WTC11 (cell line): ENCODE results near the gene SETX. TPM values are rescaled to one million over a fixed set of nuclear protein-coding genes. Genes with fewer than 3 reads are reported as not detected.

Experiments
- ATAC-seq: fragments of 200-7000 bp; cut with Tn5 transposase; 2 replicates; pipeline ENCODE4 v1.10.0; 2021; ENCODE audit warnings: mild to moderate bottlenecking, moderate library complexity
- CTCF ChIA-PET: fragments of 300-600 bp; sonication (Branson Sonifier 250); formaldehyde crosslinking; loops from one replicate; lab custom pipeline; 2021; ENCODE audit warnings: antibody characterized with exemption; lab: Charles Lee
- POLR2A ChIA-PET: fragments of 350-600 bp; sonication (Branson Sonifier 250); formaldehyde crosslinking; loops from one replicate; lab custom pipeline; 2021; ENCODE audit warnings: antibody characterized with exemption; lab: Charles Lee
- DNase-seq: peaks from one replicate; pipeline ENCODE4 v3.0.0; 2021; ENCODE audit warnings: low spot score
- H3K27ac Mint-ChIP-seq: 2 replicates; pipeline ENCODE4 v1.8.0; 2021; ENCODE audit warnings: mixed read lengths
- H3K27me3 Mint-ChIP-seq: 2 replicates; pipeline ENCODE4 v1.8.0; 2021; ENCODE audit warnings: low read depth, mild to moderate bottlenecking, moderate library complexity, mixed read lengths
- H3K36me3 Mint-ChIP-seq: 2 replicates; pipeline ENCODE4 v1.8.0; 2021; ENCODE audit warnings: mixed read lengths
- H3K4me1 Mint-ChIP-seq: 2 replicates; pipeline ENCODE4 v1.8.0; 2022; ENCODE audit warnings: mixed read lengths
- H3K4me3 Mint-ChIP-seq: 2 replicates; pipeline ENCODE4 v1.8.0; 2021; ENCODE audit warnings: mild to moderate bottlenecking, moderate library complexity, mixed read lengths
- H3K9me3 Mint-ChIP-seq: 2 replicates; pipeline ENCODE4 v1.8.0; 2021; ENCODE audit warnings: mixed read lengths
- GRHL2 ChIP-seq: fragments of 250-450 bp; sonication (Bioruptor Pico); IDR thresholded peaks from 2 replicates; pipeline ENCODE4 v1.8.0; 2022; ENCODE audit warnings: mild to moderate bottlenecking, moderate library complexity; ENCODE audit not compliant: insufficient replicate concordance, severe bottlenecking
- GTF2I ChIP-seq: fragments of 250-450 bp; sonication (Bioruptor Pico); conservative IDR thresholded peaks from 2 replicates; pipeline ENCODE4 v1.4.0; 2021; ENCODE audit warnings: mild to moderate bottlenecking
- KAT7 ChIP-seq: sonication (generic); formaldehyde crosslinking; IDR thresholded peaks from 2 replicates; pipeline ENCODE4 v1.8.1; 2023; ENCODE audit warnings: missing genetic modification reagents, mild to moderate bottlenecking, borderline replicate concordance
- TEAD1 ChIP-seq: sonication (generic); formaldehyde crosslinking; IDR thresholded peaks from 2 replicates; pipeline ENCODE4 v1.8.0; 2022; ENCODE audit warnings: mild to moderate bottlenecking, missing genetic modification reagents
- ZNF317 ChIP-seq: sonication (generic); formaldehyde crosslinking; IDR thresholded peaks from 2 replicates; pipeline ENCODE4 v1.8.1; 2023; ENCODE audit warnings: low read depth, mild to moderate bottlenecking, moderate library complexity, missing genetic modification reagents, borderline replicate concordance
- total RNA-seq: library from RNA; stranded (reverse); gene quantifications from 3 replicates; pipeline ENCODE4 v1.2.3, GENCODE V29; 2021
- TF ChIP-seq, protein P1 (sequence below): fragments of 250-450 bp; sonication (Bioruptor Pico); IDR thresholded peaks from 2 replicates; pipeline ENCODE4 v1.8.0; 2021; ENCODE audit warnings: mild to moderate bottlenecking
- TF ChIP-seq, protein P2 (sequence below): sonication (generic); formaldehyde crosslinking; IDR thresholded peaks from 2 replicates; pipeline ENCODE4 v1.8.1; 2022; ENCODE audit warnings: missing genetic modification reagents, borderline replicate concordance
- TF ChIP-seq, protein P3 (sequence below): fragments of 250-450 bp; sonication (Bioruptor Pico); IDR thresholded peaks from 2 replicates; pipeline ENCODE4 v1.9.0; 2021; ENCODE audit warnings: mild to moderate bottlenecking
- TF ChIP-seq, protein P4 (sequence below): fragments of 250-450 bp; sonication (Bioruptor Pico); IDR thresholded peaks from 2 replicates; pipeline ENCODE4 v1.9.0; 2021; ENCODE audit warnings: mild to moderate bottlenecking, borderline replicate concordance
- TF ChIP-seq, protein P5 (sequence below): sonication (generic); formaldehyde crosslinking; IDR thresholded peaks from 2 replicates; pipeline ENCODE4 v1.8.0; 2022; ENCODE audit warnings: mild to moderate bottlenecking, missing genetic modification reagents
- TF ChIP-seq, protein P6 (sequence below): fragments of 250-450 bp; sonication (Bioruptor Pico); IDR thresholded peaks from 2 replicates; pipeline ENCODE4 v1.9.0; 2021; ENCODE audit warnings: mild to moderate bottlenecking

SETX gene
- total RNA-seq, 1 experiment from 2014 or later = 30.1 TPM

DNA sequence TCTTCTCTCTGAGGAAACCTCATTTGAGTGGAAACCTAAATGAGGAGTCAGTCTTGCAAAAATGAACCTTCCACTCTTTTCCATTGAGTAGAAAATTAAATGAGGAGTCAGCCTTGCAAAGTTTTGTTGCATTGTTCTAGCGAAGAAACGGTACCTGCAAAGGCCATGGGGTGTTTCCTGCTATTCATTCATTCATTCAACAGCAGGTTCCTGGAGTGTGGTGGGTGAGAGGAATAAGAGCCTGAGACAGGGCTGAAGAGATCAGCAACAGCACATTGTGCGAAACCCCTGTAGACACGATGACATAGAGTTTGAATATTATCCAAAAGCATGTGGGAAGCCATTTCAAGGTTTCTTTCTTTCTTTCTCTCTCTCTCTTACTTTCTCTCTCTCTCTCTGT, 14.6 kb upstream of the SETX start (continued):
- TF ChIP-seq, protein P1, sequence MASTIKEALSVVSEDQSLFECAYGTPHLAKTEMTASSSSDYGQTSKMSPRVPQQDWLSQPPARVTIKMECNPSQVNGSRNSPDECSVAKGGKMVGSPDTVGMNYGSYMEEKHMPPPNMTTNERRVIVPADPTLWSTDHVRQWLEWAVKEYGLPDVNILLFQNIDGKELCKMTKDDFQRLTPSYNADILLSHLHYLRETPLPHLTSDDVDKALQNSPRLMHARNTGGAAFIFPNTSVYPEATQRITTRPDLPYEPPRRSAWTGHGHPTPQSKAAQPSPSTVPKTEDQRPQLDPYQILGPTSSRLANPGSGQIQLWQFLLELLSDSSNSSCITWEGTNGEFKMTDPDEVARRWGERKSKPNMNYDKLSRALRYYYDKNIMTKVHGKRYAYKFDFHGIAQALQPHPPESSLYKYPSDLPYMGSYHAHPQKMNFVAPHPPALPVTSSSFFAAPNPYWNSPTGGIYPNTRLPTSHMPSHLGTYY (CRISPR knock-in tag) = no peak
- no peak for TF ChIP-seq ZNF317 (CRISPR knock-in tag)
- TF ChIP-seq, protein P2, sequence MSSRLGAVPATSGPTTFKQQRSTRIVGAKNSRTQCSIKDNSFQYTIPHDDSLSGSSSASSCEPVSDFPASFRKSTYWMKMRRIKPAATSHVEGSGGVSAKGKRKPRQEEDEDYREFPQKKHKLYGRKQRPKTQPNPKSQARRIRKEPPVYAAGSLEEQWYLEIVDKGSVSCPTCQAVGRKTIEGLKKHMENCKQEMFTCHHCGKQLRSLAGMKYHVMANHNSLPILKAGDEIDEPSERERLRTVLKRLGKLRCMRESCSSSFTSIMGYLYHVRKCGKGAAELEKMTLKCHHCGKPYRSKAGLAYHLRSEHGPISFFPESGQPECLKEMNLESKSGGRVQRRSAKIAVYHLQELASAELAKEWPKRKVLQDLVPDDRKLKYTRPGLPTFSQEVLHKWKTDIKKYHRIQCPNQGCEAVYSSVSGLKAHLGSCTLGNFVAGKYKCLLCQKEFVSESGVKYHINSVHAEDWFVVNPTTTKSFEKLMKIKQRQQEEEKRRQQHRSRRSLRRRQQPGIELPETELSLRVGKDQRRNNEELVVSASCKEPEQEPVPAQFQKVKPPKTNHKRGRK (CRISPR knock-in tag) = no peak

DNA sequence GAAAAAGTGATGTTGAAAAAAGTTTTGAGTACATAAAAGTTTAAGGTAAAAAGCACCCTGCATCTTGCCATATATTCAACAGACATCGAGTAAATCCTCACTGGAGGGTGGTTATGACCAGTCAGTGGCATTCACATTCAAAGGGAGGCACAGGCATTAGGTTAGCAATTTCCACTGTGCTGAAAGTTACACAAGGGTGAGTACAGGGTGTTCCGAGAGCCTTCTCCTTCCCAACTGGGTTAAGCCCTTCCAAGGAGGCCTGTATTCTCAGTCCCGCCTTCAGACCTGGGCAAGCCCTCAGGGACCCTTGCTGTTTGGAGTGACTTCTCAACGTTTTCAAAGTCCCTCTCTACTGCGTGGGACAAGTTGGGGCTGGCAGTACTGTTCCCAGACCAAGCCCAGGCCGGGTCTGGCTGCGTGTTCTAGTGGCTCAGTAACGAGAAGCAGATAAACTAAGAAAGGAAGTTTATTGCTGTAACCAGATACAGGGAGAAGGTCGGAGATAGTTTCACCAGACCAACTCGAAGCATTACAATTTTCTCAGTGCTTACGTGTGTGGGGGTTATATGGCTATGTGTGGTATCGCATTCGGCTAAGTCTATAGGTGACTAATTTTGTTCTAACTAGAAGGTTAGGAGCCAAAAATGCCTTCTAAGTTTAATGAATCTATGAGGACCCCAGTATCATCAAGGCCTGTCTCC, 13.0 kb upstream of the SETX start:
- H3K27ac Mint-ChIP-seq = no peak overlapping the region
- ATAC-seq (no peak), DNase-seq (no peak)
- ChIA-PET CTCF (no interaction called here), POLR2A (no interaction called here)
- no peak overlapping the region for H3K4me3 Mint-ChIP-seq
- TF ChIP-seq GRHL2 (CRISPR knock-in tag) (no peak), GTF2I (CRISPR knock-in tag) (no peak), KAT7 (CRISPR knock-in tag) (no peak), TEAD1 (CRISPR knock-in tag) (no peak)
- TF ChIP-seq, protein P3, sequence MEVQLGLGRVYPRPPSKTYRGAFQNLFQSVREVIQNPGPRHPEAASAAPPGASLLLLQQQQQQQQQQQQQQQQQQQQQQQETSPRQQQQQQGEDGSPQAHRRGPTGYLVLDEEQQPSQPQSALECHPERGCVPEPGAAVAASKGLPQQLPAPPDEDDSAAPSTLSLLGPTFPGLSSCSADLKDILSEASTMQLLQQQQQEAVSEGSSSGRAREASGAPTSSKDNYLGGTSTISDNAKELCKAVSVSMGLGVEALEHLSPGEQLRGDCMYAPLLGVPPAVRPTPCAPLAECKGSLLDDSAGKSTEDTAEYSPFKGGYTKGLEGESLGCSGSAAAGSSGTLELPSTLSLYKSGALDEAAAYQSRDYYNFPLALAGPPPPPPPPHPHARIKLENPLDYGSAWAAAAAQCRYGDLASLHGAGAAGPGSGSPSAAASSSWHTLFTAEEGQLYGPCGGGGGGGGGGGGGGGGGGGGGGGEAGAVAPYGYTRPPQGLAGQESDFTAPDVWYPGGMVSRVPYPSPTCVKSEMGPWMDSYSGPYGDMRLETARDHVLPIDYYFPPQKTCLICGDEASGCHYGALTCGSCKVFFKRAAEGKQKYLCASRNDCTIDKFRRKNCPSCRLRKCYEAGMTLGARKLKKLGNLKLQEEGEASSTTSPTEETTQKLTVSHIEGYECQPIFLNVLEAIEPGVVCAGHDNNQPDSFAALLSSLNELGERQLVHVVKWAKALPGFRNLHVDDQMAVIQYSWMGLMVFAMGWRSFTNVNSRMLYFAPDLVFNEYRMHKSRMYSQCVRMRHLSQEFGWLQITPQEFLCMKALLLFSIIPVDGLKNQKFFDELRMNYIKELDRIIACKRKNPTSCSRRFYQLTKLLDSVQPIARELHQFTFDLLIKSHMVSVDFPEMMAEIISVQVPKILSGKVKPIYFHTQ (CRISPR knock-in tag) = no peak
- TF ChIP-seq, protein P4, sequence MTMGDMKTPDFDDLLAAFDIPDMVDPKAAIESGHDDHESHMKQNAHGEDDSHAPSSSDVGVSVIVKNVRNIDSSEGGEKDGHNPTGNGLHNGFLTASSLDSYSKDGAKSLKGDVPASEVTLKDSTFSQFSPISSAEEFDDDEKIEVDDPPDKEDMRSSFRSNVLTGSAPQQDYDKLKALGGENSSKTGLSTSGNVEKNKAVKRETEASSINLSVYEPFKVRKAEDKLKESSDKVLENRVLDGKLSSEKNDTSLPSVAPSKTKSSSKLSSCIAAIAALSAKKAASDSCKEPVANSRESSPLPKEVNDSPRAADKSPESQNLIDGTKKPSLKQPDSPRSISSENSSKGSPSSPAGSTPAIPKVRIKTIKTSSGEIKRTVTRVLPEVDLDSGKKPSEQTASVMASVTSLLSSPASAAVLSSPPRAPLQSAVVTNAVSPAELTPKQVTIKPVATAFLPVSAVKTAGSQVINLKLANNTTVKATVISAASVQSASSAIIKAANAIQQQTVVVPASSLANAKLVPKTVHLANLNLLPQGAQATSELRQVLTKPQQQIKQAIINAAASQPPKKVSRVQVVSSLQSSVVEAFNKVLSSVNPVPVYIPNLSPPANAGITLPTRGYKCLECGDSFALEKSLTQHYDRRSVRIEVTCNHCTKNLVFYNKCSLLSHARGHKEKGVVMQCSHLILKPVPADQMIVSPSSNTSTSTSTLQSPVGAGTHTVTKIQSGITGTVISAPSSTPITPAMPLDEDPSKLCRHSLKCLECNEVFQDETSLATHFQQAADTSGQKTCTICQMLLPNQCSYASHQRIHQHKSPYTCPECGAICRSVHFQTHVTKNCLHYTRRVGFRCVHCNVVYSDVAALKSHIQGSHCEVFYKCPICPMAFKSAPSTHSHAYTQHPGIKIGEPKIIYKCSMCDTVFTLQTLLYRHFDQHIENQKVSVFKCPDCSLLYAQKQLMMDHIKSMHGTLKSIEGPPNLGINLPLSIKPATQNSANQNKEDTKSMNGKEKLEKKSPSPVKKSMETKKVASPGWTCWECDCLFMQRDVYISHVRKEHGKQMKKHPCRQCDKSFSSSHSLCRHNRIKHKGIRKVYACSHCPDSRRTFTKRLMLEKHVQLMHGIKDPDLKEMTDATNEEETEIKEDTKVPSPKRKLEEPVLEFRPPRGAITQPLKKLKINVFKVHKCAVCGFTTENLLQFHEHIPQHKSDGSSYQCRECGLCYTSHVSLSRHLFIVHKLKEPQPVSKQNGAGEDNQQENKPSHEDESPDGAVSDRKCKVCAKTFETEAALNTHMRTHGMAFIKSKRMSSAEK (CRISPR knock-in tag) = no peak
- TF ChIP-seq, protein P5, sequence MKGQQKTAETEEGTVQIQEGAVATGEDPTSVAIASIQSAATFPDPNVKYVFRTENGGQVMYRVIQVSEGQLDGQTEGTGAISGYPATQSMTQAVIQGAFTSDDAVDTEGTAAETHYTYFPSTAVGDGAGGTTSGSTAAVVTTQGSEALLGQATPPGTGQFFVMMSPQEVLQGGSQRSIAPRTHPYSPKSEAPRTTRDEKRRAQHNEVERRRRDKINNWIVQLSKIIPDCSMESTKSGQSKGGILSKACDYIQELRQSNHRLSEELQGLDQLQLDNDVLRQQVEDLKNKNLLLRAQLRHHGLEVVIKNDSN = no peak
- TF ChIP-seq, protein P6, sequence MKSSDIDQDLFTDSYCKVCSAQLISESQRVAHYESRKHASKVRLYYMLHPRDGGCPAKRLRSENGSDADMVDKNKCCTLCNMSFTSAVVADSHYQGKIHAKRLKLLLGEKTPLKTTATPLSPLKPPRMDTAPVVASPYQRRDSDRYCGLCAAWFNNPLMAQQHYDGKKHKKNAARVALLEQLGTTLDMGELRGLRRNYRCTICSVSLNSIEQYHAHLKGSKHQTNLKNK = no peak
- no peaks in the 10 kb centered on the region for H3K9me3 Mint-ChIP-seq
- H3K4me1 Mint-ChIP-seq = peaks cover 4% of the 10 kb centered on the region; the same call in 1 of the 2 replicates
- H3K36me3 Mint-ChIP-seq = no peaks in the 10 kb centered on the region
- H3K27me3 Mint-ChIP-seq = no peaks in the 10 kb centered on the region
